ENCODE data around the gene TIMP1.

Gene TIMP1

GRCh38 chrX:47564438-47565085 is 17.7 kb upstream of the TIMP1 start:
- H3K4me3 ChIP-seq (replicated peaks; ENCODE audit: low read depth, low read length), result no peak overlapping the region
- DNase-seq (ENCODE audit: extremely low read depth, low read depth), result no peak
- no peak for TF ChIP-seq CTCF (IDR thresholded peaks at IDR 0.05; ENCODE audit: low read depth, low read length, missing control alignments)

- no peak for TF ChIP-seq CTCF (IDR thresholded peaks at IDR 0.05; ENCODE audit: low read depth, low read length, missing control alignments)
- DNase-seq (ENCODE audit: extremely low read depth, low read depth), result no peak
- no peak overlapping the region for H3K4me3 ChIP-seq (replicated peaks; ENCODE audit: low read depth, low read length)
Observed at GRCh38 chrX:47566841-47567240, 15.4 kb upstream of the TIMP1 start.

- no peak for TF ChIP-seq CTCF (IDR thresholded peaks at IDR 0.05; ENCODE audit: low read depth, low read length, missing control alignments)
- DNase-seq (ENCODE audit: extremely low read depth, low read depth), result no peak
- H3K4me3 ChIP-seq (replicated peaks; ENCODE audit: low read depth, low read length), result no peak overlapping the region
Observed at GRCh38 chrX:47568656-47569295, 13.5 kb upstream of the TIMP1 start.

- TF ChIP-seq CTCF (IDR thresholded peaks at IDR 0.05; ENCODE audit: low read depth, low read length, missing control alignments), result no peak
- DNase-seq (ENCODE audit: extremely low read depth, low read depth), result no peak
- no peak overlapping the region for H3K4me3 ChIP-seq (replicated peaks; ENCODE audit: low read depth, low read length)
Observed at GRCh38 chrX:47570794-47571193, 11.4 kb upstream of the TIMP1 start.

- no peak for TF ChIP-seq CTCF (IDR thresholded peaks at IDR 0.05; ENCODE audit: low read depth, low read length, missing control alignments)
- no peak for DNase-seq (ENCODE audit: extremely low read depth, low read depth)
- no peak overlapping the region for H3K4me3 ChIP-seq (replicated peaks; ENCODE audit: low read depth, low read length)
Observed at GRCh38 chrX:47571215-47571614, 11.0 kb upstream of the TIMP1 start.

GRCh38 chrX:47571896-47572295 is 10.3 kb upstream of the TIMP1 start:
- no peak overlapping the region for H3K4me3 ChIP-seq (replicated peaks; ENCODE audit: low read depth, low read length)
- TF ChIP-seq CTCF (IDR thresholded peaks at IDR 0.05; ENCODE audit: low read depth, low read length, missing control alignments), result no peak
- no peak for DNase-seq (ENCODE audit: extremely low read depth, low read depth)

Measured in HFF-Myc (cell line).